Lower leg skin (tissue), 4 donors: Measurements from ENCODE around the gene CTAG1B. TPM values are rescaled to one million over a fixed set of nuclear protein-coding genes. Genes with fewer than 3 reads are reported as not detected.
"Not testable (repeated sequence)": the region's sequence is repeated elsewhere in the genome, so short reads cannot be mapped to it uniquely, and the experiment has no call there.

Experiments used
- DNase-seq, 2 donors: peaks; one replicate each; pipeline ENCODE4 v3.0.0-alpha.2; 2019; ENCODE audit warnings: low spot score in 2 of 2
- H3K4me3 ChIP-seq: fragments of 200-600 bp; sonication (generic); 2 replicates; pipeline ENCODE4 v1.5.1; 2017; ENCODE audit warnings: mild to moderate bottlenecking, low read depth; ENCODE audit not compliant: poor library complexity, severe bottlenecking
- CTCF ChIP-seq, 3 donors: fragments of 450-650 bp; IDR thresholded peaks; one replicate each; pipeline ENCODE4 v1.5.1; 2016; ENCODE audit warnings: antibody characterized with exemption in 3 of 3, mild to moderate bottlenecking in 3 of 3, moderate library complexity in 2 of 3
- POLR2A ChIP-seq, 2 donors: fragments of 450-650 bp; IDR thresholded peaks; one replicate each; pipeline ENCODE4 v1.6.1; 2016 to 2017; ENCODE audit warnings: antibody characterized with exemption in 2 of 2, mild to moderate bottlenecking in 1 of 2, moderate library complexity in 1 of 2
- whole genome bisulfite sequencing, 2 donors: methylation state at CpG; one replicate each; pipeline ENCODE4 v1.1.5; 2018; 5-methylcytosine and 5-hydroxymethylcytosine counted together
- intact Hi-C: fragments of 100-400 bp; cut with DNase I; formaldehyde crosslinking; loops from one replicate; pipeline ENCODE4 v1.15.0; 2023; ENCODE audit warnings: low total_unique reads
- total RNA-seq, 4 donors: library from RNA; depleted of rRNA; stranded (reverse); fragments of >200 nt; gene quantifications; one replicate each; pipeline ENCODE4 v1.1.0, GENCODE V29; 2016

The CTAG1B gene
- total RNA-seq, 4 donors from 2014 or later, result not detected

GRCh38 chrX:154655786-154656185 is 36.7 kb upstream of the CTAG1B start:
- 76 to 89% methylated on average over 6 to 11 of the region's 11 CpGs for WGBS, 2 donors
- DNase-seq, result peak in 1 of 2 donors; percentile 76
- no peak overlapping the region for H3K4me3 ChIP-seq
- intact Hi-C loops, result no loop called here
- TF ChIP-seq POLR2A (IDR thresholded peaks at IDR 0.05) (no peak), CTCF (IDR thresholded peaks at IDR 0.05) (no peak)

DNA sequence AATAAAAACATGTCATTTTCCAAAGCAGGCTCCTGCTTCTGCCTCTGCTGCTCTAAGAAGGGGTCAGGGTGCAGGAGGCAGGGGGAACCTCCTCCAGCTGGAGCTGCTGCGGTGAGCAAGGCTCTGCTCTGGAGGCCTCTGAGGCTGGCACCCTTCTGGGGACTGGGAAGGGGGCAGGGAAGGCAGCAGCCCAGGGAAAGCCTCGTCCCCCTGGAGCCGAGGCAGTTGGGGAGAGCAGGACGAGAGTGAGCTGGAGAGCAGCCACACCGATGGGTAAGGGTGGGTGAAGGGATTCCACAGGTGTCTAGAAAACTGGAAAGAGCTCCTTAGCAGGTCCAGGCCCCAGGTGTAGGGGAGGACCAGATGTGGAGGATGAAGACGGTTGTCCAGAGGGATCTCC is 36.3 kb upstream of the CTAG1B start:
- DNase-seq, result peak in 1 of 2 donors; percentile 68
- no peak overlapping the region for H3K4me3 ChIP-seq
- WGBS, 2 donors, result 75 to 76% methylated on average over 5 to 6 of the region's 6 CpGs
- intact Hi-C loops, result no loop called here
- TF ChIP-seq POLR2A (IDR thresholded peaks at IDR 0.05) (no peak), CTCF (IDR thresholded peaks at IDR 0.05) (no peak)

DNA sequence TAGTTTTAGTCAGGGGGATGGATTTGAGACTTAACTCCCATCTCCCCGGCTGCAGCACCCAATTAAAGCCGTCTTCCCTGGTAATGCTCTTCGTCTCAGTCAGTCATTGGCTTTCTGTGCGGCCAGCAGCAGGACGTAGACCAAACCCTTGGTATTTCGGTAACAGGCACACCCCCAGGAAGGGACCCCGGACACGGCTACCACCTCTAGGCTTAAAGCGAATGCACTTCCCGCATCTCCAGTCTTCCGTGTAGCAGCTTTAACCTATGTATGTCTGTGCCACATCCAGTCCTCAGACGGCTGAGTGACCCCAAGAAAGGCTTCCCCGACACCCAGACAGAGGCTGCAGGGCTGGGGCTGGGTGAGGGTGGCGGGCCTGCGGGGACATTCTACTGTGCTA is 35.8 kb upstream of the CTAG1B start:
- intact Hi-C loops, result no loop called here
- no peak overlapping the region for H3K4me3 ChIP-seq
- peak in 1 of 2 donors; percentile 36 for DNase-seq
- 90 to 94% methylated on average over 14 to 15 of the region's 15 CpGs for WGBS, 2 donors
- TF ChIP-seq POLR2A (IDR thresholded peaks at IDR 0.05), result no peak
- TF ChIP-seq CTCF (IDR thresholded peaks at IDR 0.05), result no peak

DNA sequence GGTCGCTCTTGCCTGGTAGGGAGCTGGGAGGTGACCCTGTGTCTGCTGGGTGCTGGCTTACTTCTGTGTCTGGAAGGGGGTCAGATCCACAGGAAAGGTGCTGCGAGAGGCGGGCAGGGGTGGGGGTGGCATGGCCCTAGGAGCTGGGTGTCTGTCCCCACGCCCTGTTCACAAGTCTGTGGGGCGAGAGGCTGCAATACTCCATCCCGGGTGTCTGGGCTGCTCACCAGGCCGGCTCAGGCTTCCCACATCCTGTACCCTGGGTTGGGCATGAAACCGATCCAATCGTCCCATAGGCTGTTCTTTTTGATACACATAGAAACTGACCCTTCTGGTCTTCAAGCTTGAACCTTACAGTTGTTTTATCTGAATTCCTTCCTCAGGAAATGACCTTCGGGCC is 35.3 kb upstream of the CTAG1B start:
- DNase-seq, result peak in 1 of 2 donors; percentile 64
- 74 to 86% methylated on average over 3 to 9 of the region's 10 CpGs for WGBS, 2 donors
- no peak for TF ChIP-seq CTCF (IDR thresholded peaks at IDR 0.05)
- no peak for TF ChIP-seq POLR2A (IDR thresholded peaks at IDR 0.05)
- intact Hi-C loops, result no loop called here
- H3K4me3 ChIP-seq, result no peak overlapping the region

- H3K4me3 ChIP-seq, intact Hi-C loops, DNase-seq: not testable (repeated sequence)
- WGBS, 2 donors, result no CpG with 5 or more reads among the region's 27 CpGs
Measured at GRCh38 chrX:154653413-154653812, 34.3 kb upstream of the CTAG1B start, which contains the start of gene CTAG2. Gene CTAG2 (minus strand): TSS chrX:154653579. CDS start chrX:154653515, 64 bp downstream.

GRCh38 chrX:154653048-154653401 is 33.9 kb upstream of the CTAG1B start:
- DNase-seq, result peak in 1 of 2 donors; percentile 76
- WGBS, 2 donors, result 94% methylated on average over 6 to 21 of the region's 23 CpGs
- H3K4me3 ChIP-seq, result no peak overlapping the region
- no peak for TF ChIP-seq CTCF (IDR thresholded peaks at IDR 0.05)
- TF ChIP-seq POLR2A (IDR thresholded peaks at IDR 0.05), result no peak
- intact Hi-C loops, result no loop called here
